Measurements from ENCODE around the gene CRHR1.

Gene CRHR1

GRCh38 chr17:45814622-45815606 lies 30.8 kb downstream of the CRHR1 start:
- Histone ChIP-seq H3K27ac (no peak overlapping the region), H2AFZ (no peak overlapping the region), H3K27me3 (ENCODE audit: control insufficient read depth, insufficient read depth, low read length) (no peaks in the 10 kb centered on the region), H3K4me3 (ENCODE audit: low read depth, low read length) (no peak overlapping the region), H3K9me3 (ENCODE audit: control insufficient read depth, low read length) (no peaks in the 10 kb centered on the region), H3K9ac (no peak overlapping the region), H3K79me2 (no peaks in the 10 kb centered on the region), H3K4me2 (ENCODE audit: low read length) (no peak overlapping the region), H3K36me3 (ENCODE audit: control insufficient read depth, insufficient read depth, low read length) (no peaks in the 10 kb centered on the region), H3K4me1 (no peaks in the 10 kb centered on the region)
- no peak for TF ChIP-seq CTCF (IDR thresholded peaks at IDR 0.05)

- H3K4me3 ChIP-seq (ENCODE audit: low read depth, low read length) = no peak overlapping the region
- no peaks in the 10 kb centered on the region for H3K36me3 ChIP-seq (ENCODE audit: control insufficient read depth, insufficient read depth, low read length)
- H3K27ac ChIP-seq = no peak overlapping the region
- no peaks in the 10 kb centered on the region for H3K9me3 ChIP-seq (ENCODE audit: control insufficient read depth, low read length)
- no peak overlapping the region for H2AFZ ChIP-seq
- H3K4me2 ChIP-seq (ENCODE audit: low read length) = no peak overlapping the region
- H3K27me3 ChIP-seq (ENCODE audit: control insufficient read depth, insufficient read depth, low read length) = no peaks in the 10 kb centered on the region
- TF ChIP-seq CTCF (IDR thresholded peaks at IDR 0.05) = no peak
- no peaks in the 10 kb centered on the region for H3K79me2 ChIP-seq
- H3K4me1 ChIP-seq = no peaks in the 10 kb centered on the region
- H3K9ac ChIP-seq = no peak overlapping the region
Observed at GRCh38 chr17:45815752-45816151, 31.6 kb downstream of the CRHR1 start.

- Histone ChIP-seq H2AFZ (no peak overlapping the region), H3K79me2 (no peaks in the 10 kb centered on the region), H3K27me3 (ENCODE audit: control insufficient read depth, insufficient read depth, low read length) (no peaks in the 10 kb centered on the region), H3K27ac (no peak overlapping the region), H3K4me2 (ENCODE audit: low read length) (no peak overlapping the region), H3K36me3 (ENCODE audit: control insufficient read depth, insufficient read depth, low read length) (no peaks in the 10 kb centered on the region), H3K9me3 (ENCODE audit: control insufficient read depth, low read length) (no peaks in the 10 kb centered on the region), H3K4me3 (ENCODE audit: low read depth, low read length) (no peak overlapping the region), H3K4me1 (no peaks in the 10 kb centered on the region), H3K9ac (no peak overlapping the region)
- TF ChIP-seq CTCF (IDR thresholded peaks at IDR 0.05) = no peak
Observed at GRCh38 chr17:45818041-45818440, 33.9 kb downstream of the CRHR1 start.

- no peaks in the 10 kb centered on the region for H3K9me3 ChIP-seq (ENCODE audit: control insufficient read depth, low read length)
- no peak overlapping the region for H3K4me2 ChIP-seq (ENCODE audit: low read length)
- H3K9ac ChIP-seq = no peak overlapping the region
- no peaks in the 10 kb centered on the region for H3K36me3 ChIP-seq (ENCODE audit: control insufficient read depth, insufficient read depth, low read length)
- no peaks in the 10 kb centered on the region for H3K27me3 ChIP-seq (ENCODE audit: control insufficient read depth, insufficient read depth, low read length)
- no peak overlapping the region for H3K4me3 ChIP-seq (ENCODE audit: low read depth, low read length)
- H3K4me1 ChIP-seq = no peaks in the 10 kb centered on the region
- TF ChIP-seq CTCF (IDR thresholded peaks at IDR 0.05) = no peak
- H3K27ac ChIP-seq = no peak overlapping the region
- H3K79me2 ChIP-seq = no peaks in the 10 kb centered on the region
- H2AFZ ChIP-seq = no peak overlapping the region
Observed at GRCh38 chr17:45818699-45819098, 34.6 kb downstream of the CRHR1 start.

GRCh38 chr17:45819632-45820031 lies 35.5 kb downstream of the CRHR1 start:
- Histone ChIP-seq H3K4me3 (ENCODE audit: low read depth, low read length) (no peak overlapping the region), H3K4me1 (no peaks in the 10 kb centered on the region), H3K9me3 (ENCODE audit: control insufficient read depth, low read length) (no peaks in the 10 kb centered on the region), H3K79me2 (no peaks in the 10 kb centered on the region), H3K27ac (no peak overlapping the region), H3K27me3 (ENCODE audit: control insufficient read depth, insufficient read depth, low read length) (no peaks in the 10 kb centered on the region), H3K4me2 (ENCODE audit: low read length) (no peak overlapping the region), H3K36me3 (ENCODE audit: control insufficient read depth, insufficient read depth, low read length) (no peaks in the 10 kb centered on the region), H2AFZ (no peak overlapping the region), H3K9ac (no peak overlapping the region)
- no peak for TF ChIP-seq CTCF (IDR thresholded peaks at IDR 0.05)
